ENCODE results near the gene CFAP251.
A peak's percentile ranks its signal among the peaks of the same experiment; 100 is the strongest.

The CFAP251 gene

DNA sequence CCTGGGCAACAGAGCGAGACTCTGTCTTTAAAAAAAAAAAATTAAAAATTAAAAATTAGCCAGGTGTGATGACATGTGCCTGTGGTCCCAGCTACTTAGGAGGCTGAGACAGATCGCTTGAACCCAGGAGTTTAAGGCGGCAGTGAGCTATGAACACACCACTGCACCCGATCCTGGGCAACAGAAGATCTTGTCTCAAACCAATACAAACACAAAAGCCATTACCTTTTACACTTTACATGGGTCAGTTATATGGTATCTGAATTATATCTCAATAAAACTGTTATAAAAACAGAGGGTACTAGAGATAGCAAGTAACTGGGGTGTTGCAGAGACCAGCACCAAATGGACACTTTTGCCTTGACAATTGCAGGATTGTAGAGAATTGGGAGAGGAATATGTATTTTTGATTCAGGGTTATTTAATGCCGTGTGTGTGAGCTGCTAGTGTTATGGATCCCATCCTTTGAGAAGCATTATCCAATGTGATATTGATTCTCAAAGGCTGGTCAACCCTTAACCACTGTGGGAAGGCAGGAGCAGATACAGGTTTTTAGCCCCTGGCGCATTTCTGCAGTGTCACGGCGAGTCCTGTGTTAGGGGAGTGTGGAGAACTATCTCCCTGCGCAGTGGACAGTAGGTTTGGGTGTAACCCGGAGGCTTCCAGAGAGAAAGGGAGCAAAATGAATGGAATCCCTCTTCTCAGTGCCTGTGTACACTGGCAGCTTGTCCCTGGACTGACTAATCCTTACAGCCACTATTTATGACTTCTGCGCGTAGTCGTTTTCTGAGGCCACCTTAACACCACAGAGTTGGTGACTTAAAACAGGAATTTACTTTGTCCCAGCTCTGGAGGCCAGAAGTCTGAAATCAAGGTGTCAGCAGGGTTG is 25.5 kb upstream of the CFAP251 start:
- TF ChIP-seq, protein P1, sequence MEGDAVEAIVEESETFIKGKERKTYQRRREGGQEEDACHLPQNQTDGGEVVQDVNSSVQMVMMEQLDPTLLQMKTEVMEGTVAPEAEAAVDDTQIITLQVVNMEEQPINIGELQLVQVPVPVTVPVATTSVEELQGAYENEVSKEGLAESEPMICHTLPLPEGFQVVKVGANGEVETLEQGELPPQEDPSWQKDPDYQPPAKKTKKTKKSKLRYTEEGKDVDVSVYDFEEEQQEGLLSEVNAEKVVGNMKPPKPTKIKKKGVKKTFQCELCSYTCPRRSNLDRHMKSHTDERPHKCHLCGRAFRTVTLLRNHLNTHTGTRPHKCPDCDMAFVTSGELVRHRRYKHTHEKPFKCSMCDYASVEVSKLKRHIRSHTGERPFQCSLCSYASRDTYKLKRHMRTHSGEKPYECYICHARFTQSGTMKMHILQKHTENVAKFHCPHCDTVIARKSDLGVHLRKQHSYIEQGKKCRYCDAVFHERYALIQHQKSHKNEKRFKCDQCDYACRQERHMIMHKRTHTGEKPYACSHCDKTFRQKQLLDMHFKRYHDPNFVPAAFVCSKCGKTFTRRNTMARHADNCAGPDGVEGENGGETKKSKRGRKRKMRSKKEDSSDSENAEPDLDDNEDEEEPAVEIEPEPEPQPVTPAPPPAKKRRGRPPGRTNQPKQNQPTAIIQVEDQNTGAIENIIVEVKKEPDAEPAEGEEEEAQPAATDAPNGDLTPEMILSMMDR (conservative IDR thresholded peaks at IDR 0.05; ENCODE audit: low read depth, low read length): no peak
- no peak overlapping the region for H3K4me3 ChIP-seq (ENCODE audit: low read depth, low read length)
- DNase-seq (ENCODE audit: low read depth): no peak

DNA sequence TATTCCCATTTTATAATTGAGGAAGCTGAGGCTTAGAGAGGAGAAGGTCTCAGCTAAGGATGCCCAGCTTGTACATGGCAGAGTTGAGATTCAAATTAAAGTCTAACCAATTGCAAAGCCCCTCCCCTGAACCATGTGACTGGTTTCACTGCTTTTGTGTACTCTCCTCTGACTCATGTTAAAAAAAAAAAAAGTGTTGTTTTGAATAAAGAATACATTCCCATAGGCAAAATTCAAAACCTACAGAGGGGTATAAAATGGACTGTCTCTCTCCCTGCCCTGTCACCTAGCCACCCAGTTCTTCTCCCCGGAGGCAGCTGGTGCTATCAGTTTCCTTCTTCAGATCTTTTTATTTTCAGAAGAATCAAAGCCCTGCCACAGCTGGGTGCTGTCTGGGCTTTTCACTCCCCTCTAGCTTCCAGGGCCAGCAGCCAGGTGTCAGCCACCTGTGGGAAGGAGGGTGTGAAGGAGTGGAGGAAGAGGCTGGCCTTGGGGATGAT is 24.4 kb upstream of the CFAP251 start:
- TF ChIP-seq, protein P1 (conservative IDR thresholded peaks at IDR 0.05; ENCODE audit: low read depth, low read length): no peak
- DNase-seq (ENCODE audit: low read depth): peak; percentile 78
- H3K4me3 ChIP-seq (ENCODE audit: low read depth, low read length): no peak overlapping the region

DNA sequence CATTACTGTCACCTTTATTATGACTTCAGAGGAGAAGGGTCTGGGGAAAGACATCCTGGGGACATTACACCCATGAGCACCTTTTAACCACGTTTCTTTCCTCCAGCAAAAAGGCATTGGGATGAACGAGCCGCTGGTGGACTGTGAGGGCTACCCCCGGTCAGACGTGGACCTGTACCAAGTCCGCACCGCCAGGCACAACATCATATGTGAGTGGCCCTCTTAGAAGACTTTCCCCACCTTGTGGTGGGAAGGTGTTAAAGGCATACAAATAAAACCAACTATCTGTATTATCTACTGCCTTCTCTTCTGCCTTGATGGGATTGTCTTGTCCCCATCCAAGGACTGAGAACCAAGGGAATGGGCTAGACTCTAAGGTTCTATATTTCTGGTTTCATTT is 23.8 kb upstream of the CFAP251 start:
- H3K4me3 ChIP-seq (ENCODE audit: low read depth, low read length): no peak overlapping the region
- DNase-seq (ENCODE audit: low read depth): peak; percentile 83
- TF ChIP-seq, protein P1 (conservative IDR thresholded peaks at IDR 0.05; ENCODE audit: low read depth, low read length): peak; percentile 63

DNA sequence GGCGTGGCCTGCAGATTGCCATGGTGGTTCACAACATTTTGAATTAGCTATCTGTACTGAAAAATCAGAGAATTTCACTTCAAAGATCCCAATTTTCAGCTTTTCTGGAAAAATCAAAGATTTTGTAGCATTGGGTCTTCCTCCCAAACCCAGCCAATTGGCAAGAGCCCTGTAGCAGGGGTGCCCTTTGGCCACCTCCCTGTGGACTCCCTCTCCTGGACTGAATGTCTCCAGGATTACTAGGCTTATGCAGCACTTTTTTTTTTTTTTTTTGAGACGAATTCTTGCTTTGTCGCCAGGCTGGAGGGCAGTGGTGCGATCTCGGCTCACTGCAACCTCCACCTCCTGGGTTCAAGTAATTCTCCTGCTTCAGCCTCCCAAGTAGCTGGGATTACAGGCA is 20.1 kb upstream of the CFAP251 start:
- TF ChIP-seq, protein P1 (conservative IDR thresholded peaks at IDR 0.05; ENCODE audit: low read depth, low read length): no peak
- H3K4me3 ChIP-seq (ENCODE audit: low read depth, low read length): no peak overlapping the region
- DNase-seq (ENCODE audit: low read depth): no peak

DNA sequence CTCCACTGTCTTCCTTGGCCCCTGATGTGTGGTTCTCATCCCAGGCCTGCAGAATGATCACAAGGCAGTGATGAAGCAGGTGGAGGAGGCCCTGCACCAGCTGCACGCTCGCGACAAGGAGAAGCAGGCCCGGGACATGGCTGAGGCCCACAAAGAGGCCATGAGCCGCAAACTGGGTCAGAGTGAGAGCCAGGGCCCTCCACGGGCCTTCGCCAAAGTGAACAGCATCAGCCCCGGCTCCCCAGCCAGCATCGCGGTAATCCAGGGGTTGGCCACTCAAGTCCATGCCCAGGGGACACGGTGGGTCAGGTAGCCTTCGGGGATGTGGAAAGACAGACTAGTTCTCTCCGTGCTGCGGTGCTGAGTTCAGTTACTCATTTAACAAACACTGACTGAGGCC is 18.8 kb upstream of the CFAP251 start:
- no peak overlapping the region for H3K4me3 ChIP-seq (ENCODE audit: low read depth, low read length)
- no peak for DNase-seq (ENCODE audit: low read depth)
- TF ChIP-seq, protein P1 (conservative IDR thresholded peaks at IDR 0.05; ENCODE audit: low read depth, low read length): no peak

DNA sequence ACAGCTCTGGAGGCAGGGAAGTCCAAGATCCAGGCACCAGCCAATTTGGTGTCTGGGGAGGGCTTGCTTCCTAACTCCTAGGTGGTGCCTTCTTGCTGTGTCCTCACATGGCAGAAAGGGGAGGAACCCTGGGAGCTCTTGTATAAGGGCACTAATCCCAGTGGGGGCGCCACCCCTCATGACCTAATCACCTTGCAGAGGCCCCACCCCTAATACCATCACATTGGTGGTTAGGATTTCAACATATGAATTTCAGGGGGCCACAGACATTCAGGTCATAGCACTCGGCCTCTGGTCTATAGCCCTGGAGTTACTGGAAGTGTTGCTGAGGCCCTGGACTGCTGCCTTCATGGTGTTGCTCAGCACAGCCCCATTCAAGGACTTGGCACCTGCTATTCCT is 15.2 kb upstream of the CFAP251 start:
- no peak overlapping the region for H3K4me3 ChIP-seq (ENCODE audit: low read depth, low read length)
- TF ChIP-seq, protein P1 (conservative IDR thresholded peaks at IDR 0.05; ENCODE audit: low read depth, low read length): no peak
- no peak for DNase-seq (ENCODE audit: low read depth)

DNA sequence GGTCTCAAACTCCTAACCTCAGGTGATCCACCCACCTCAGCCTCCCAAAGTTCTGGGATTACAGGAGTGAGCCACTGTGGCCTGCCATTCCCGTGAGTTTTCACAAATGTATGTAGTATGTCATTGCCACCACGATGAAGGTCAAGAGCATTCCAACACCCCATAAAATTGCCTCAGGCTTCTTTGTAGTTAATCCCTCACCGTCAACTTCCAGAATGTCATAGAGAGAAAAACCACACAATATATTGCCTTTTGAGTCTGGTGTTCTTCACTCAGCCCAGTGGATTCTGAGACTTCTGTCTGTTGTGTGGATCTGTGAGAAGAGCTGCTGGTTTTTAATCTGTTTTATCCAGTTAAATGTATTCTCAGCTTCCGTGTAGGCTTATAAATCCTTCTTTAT is 12.6 kb upstream of the CFAP251 start:
- TF ChIP-seq, protein P1 (conservative IDR thresholded peaks at IDR 0.05; ENCODE audit: low read depth, low read length): no peak
- no peak overlapping the region for H3K4me3 ChIP-seq (ENCODE audit: low read depth, low read length)
- DNase-seq (ENCODE audit: low read depth): no peak
